ENCODE data around the gene COX15.

GRCh38 chr10:99732033-99732842, at the start of gene COX15, which contains the start of gene CUTC:
- TF ChIP-seq CTCF (IDR thresholded peaks at IDR 0.05) (peak in 2 of 5 experiments; percentile 19 to 31), EP300 (IDR thresholded peaks at IDR 0.05) (peak; percentile 71 to 94), POLR2A (IDR thresholded peaks at IDR 0.05) (peak; percentile 72 to 81)
